Inflammatory macrophage (primary cell): ENCODE measurements around the gene B3GAT3.
A peak's percentile ranks its signal among the peaks of the same experiment; 100 is the strongest.
"Not testable (repeated sequence)": the region's sequence is repeated elsewhere in the genome, so short reads cannot be mapped to it uniquely, and the experiment has no call there.

Experiments
- DNase-seq, 2 donors: peaks; one replicate each; pipeline ENCODE4 v3.0.0-alpha.2; 2020 to 2022
- total RNA-seq, 18 experiments: gene quantifications; one replicate each; lab custom pipeline; 2026; ENCODE audit warnings: mixed read lengths in 6 of 18, inconsistent platforms in 2 of 18; lab: John Stamatoyannopoulos, UW

B3GAT3 gene
- total RNA-seq, result 8.8 to 46.9 (median 29.7) reads per million in 18 experiments

DNA sequence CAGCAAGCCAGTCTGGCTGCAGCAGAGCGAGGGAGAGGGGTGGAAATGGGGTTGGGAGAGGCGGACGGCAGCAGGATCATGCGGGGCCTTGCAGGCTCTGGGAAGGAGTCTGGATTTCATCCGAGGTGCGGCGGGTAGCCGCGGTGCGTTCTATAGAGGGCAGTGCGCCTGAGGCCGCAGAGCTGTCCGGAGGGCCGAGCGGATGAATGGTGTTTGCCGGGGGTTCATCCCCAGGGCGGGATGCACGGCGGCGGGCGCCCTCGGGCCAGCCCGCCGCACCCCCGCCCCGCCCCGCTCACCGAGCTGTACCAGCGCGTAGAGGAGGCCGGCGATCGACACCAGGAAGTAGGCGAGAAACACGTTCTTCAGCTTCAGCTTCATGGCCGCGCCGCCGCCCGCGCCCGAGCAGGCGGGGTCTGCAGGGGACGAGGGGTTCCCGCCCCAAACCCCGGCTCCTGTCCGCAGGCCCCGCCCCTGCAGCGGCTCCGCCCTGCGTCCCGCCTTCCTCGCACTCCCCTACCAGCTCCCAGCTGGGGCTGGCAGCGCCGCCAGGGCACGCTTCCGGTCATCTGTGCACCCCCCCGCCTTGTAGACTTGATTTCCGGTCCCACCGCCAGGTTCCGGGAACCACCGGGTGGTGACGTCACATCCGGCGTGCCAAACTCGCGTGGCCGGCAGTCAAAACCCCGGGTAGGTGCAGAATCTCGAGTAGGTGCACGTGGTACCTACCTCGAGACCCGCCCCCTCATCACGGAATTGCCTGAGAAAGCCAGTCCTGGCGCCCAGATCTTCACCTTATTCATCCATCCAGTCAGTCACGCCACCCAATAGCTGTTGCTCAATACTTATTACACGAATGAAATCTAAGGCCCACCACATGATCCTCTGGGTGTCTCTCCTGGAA, at the start of gene B3GAT3:
Gene B3GAT3 (minus strand): TSS at position 420 of the 904 bp plus-strand sequence. CDS start 39 bp downstream, at position 381.
- peak; percentile 99 for DNase-seq

DNA sequence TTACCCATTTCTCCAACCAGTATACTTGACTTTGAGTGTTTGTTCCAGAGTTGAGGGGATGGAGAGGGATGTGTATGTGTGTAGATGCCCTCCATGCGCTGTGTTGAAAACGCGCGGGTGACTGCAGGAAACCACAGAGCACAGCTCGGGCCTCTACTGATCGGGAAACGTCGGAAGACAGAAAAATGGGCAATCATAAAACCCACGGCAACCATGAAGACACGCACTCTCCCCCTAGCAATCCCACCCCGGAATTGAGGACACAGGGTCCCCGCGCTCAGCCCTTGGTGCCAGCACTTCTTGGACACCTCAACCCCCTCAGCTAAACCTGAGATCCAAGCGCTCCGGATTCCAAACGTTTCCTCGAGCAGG, 49.4 kb upstream of the B3GAT3 start:
- peak; percentile 40 to 42 for DNase-seq

DNA sequence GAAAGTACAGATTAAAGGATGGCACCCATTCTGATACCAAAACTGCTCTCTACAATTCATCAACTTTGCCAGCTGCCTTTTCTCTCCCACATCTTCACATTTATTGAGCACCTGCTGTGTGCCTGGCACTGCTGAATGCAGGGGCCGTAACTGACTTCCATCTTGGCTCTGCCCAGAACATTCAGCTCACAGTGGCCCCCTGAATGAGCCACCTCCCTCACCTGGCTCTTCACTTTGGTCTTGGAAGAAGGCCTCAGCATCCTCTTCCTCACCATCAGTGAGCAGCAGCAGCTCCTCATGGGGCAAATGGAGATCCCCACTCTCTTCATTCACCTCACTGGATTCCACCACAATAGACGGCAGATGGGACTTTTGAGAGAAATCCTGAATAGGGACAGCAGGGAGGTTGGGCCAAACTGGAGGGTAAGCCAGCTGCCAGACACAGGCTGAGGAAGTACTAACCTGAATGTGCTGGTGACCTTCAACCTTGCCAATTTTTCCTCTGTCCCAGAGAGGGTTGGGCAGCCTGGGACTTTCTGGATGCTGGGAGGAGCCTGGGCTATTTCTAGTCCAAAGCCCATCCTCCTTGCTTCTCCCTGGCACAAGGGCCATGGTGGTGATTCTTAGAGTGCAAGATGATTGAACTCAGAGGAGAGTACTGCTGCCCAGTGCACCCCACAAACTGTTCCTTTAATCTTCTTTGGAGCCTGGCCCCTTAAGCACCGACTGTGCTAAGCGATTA, 47.8 kb upstream of the B3GAT3 start:
- no peak for DNase-seq

DNA sequence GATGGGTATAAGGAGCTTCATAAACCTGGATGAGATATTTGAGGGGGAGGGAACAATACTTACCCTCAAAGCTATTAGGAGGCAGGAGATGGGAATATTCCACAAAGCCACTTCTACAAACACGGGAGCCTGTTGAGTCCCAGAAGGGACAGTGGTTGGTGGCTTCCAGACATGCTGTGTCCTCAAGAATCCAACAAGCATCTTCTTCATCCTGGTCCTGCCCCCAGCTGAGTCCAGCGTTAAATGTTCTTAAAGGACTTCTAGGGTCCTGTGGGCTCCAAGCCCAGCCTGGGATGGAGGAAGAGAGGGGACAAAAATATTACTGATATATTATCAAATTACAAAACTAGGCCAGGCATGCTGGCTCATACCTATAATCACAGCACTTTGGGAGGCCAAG, 45.7 kb upstream of the B3GAT3 start:
- DNase-seq, result no peak

DNA sequence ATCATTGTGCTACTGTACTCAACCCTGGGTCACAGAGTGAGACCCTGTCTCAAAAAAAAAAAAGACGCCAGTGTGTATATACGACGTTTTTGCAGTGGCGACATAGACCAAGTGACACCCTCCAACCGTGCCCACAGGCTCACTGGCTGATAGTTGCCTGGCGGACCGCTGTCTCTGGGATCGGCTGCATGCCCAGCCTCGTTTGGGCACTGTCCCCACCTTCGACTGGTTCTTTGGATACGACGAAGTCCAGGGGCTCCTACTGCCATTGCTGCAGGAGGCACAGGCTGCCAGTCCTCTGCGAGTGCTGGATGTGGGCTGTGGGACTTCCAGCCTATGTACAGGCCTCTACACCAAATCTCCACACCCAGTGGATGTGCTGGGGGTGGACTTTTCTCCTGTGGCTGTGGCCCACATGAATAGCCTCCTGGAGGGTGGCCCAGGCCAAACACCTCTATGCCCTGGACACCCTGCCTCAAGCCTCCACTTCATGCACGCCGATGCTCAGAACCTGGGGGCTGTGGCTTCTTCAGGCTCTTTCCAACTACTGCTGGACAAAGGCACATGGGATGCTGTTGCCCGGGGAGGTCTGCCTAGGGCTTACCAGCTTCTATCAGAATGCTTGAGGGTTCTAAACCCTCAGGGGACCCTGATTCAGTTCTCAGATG, 44.6 kb upstream of the B3GAT3 start:
- no peak for DNase-seq

DNA sequence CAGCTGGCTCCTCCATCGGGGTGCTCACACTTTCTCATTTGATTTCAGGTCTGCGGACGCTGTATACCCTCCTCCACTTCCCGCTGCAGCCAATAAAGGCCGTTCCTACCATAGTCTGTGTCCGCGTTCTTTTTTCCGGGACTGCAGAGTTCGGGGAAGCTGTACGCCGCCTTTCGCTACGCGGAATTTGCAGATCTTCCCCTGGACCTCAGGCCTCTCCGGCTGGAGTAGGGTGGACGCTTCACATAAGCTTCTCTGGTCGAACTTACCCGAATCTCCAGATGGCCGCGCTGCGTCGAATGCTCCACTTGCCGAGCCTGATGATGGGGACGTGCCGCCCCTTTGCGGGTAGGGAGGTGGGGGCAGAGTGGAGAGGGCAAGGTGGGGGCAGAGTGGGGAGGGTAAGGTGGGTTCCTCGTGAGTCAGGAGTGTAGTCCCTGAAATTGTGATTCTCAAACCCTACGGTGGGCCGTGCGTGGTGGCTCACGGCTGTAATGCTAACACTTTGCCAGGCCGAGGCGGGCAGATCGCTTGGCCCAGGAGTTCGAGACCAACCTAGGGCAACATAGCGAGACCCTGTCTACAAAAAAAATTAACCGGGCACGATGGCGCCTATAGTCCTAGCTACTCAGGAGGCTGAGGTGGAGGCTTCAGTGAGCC, 43.9 kb upstream of the B3GAT3 start:
- peak; percentile 51 to 65 for DNase-seq

DNA sequence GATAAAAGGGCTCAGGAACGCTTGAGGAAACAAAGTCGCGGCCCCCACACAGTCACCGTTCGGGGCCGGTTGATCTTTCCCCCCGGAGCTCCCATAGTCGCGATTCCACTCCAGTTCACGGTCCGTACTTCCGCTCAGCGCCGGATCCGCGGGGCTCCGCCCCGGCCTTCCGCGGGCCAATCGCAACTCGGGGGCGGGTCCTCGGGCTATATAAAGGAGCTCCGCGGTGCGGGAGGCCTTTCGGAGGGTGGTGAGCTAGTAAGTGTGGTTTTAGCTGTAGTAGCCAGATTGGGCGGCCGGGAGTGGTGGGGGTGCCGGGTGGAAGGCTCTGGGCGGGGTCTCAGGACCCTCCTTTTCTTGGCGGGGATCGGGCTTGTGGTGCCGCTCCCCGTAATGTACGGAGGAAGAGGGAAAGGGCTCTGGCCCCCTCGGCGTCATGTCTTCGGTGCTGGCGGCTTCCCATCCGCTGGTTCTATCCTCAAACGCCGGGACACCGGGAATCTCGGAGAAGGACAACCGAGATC, 43.4 kb upstream of the B3GAT3 start, which contains the start of the genes C11orf98 and CSKMT:
Gene C11orf98 (minus strand): TSS at position 136 of the 524 bp plus-strand sequence. CDS start 41 bp downstream, at position 95.
Gene CSKMT (plus strand): TSS at position 238 of the 524 bp plus-strand sequence. CDS start 568 bp downstream, outside the sequence.
- DNase-seq, result peak; percentile 95 to 96

DNA sequence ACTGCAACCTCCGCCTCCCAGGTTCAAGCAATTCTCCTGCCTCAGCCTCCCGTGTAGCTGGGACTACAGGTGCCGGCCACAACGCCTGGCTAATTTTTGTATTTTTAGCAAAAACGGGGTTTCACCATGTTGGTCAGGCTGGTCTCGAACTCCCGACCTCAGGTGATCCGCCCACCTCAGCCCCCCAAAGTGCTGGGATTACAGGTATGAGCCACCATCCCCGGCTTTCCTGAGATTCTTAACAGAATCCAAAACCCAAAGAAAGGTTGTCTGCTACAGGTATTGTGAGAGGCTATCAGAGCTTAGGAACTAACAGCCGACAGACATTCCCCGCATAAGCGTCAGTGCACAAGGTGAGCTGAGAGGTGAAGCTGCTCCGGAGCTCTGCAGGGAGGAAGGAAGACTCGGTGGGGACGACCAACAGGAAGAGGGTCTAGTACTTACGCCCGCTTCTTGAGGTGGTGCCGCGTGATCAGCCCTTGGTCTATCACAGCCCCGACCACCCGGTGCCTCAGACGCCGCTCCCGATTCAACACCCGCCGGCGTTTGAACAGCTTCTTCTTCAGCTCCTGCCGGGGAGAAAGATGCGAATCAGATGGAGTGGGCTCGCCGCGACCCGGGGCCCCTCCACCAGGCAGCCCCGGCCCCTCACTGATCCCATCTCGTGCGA, 42.8 kb upstream of the B3GAT3 start:
- DNase-seq, result no peak

DNA sequence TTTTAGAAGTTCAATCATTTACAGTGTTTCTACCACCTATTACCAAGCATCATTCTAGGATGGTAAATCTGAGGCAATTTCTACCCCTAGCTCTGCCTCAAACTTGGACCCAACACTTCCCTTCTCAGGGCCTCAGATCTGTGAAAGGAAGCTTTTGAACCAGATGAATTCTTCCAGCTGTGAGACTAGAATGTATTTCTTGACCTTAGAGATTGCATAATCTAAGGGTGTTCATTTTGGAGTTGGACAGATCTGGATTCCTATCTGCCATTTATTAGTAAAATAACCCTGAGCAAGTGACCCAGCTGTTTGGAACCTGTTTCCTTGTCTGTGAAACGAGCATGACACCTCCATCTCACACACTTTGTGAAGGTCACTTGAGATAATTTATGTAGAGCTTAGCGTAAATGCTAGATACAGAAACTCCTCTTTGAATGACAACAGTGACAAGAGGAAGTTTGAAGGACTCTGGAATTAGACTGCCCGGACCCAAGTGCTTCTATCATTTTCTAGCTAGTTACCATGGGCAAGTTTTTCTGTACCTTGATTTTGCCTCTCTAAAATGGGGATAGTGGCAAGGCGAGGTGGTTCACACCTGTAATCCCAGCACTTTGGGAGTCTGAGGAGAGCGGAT, 35.1 kb upstream of the B3GAT3 start:
- DNase-seq, result no peak

DNA sequence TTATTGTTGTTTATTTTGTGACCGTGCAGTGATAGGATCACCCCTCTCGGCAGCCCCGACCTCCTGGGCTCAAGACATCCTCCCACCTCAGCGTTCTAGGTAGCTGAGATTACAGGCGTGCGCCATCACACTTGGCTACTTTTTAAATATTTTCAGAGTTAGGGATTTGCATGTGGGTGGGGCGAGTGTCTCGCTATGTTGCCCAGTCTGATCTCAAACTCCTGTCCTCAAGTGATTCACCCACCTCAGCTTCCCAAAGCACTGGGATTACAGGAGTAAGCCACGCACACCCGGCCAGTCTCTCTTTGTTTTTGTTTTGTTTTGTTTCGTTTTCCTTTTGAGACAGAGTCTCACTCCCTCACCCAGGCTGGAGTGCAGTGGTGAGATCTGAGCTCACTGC, 32.5 kb upstream of the B3GAT3 start:
- no peak for DNase-seq

DNA sequence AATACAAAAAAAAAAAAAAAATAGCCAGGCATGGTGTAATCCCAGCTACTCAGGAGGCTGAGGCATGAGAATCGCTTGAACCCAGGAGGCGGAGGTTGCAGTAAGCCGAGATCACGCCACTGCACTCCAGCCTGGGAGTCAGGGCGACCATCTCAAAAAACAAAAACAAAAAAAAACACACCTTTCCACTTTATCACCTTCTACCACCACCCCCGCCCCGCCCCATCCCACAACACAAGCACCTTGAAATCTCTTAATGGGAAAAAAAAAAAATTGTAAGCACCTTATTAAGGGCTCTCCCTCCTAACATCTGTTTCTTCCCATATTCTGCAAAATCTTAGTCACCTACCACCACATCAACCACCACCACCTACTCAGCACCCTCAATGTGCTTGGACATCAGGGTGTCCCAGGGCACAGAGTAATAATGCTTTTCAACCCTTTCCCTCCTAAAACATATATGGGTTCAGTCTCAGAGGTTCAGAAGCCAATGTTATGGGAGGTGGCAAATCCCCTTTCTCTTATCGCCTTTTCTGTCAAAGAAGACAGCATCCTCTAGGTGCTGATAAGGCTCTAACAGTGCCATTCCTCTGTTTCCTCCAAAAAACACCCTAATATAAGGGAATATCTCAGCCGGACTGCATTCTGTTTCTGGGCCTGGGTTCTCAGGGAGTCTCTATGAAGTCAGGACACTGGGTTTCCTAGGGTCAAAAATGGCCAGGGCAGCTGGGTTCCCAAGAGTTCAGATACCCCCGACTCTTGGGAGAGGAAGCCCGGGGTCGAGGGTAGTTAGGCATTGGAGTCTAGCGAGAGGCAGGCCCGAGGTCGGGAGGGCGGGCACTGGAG, 30.6 kb upstream of the B3GAT3 start:
- DNase-seq, result no peak

DNA sequence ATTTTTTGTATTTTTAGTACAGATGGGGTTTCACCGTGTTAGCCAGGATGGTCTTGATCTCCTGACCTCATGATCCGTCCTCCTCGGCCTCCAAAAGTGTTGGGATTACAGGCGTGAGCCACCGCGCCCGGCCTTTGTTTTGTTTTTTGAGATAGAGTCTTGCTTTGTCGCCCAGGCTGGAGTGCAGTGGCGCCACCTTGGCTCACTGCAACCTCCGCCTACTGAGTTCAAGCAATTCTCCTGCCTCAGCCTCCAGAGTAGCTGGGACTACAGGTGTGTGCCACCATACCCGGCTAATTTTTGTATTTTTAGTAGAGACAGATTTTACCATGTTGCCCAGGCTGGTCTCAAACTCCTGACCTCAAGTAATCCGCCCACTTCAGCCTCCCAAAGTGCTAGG, 28.5 kb upstream of the B3GAT3 start:
- not testable (repeated sequence) for DNase-seq

DNA sequence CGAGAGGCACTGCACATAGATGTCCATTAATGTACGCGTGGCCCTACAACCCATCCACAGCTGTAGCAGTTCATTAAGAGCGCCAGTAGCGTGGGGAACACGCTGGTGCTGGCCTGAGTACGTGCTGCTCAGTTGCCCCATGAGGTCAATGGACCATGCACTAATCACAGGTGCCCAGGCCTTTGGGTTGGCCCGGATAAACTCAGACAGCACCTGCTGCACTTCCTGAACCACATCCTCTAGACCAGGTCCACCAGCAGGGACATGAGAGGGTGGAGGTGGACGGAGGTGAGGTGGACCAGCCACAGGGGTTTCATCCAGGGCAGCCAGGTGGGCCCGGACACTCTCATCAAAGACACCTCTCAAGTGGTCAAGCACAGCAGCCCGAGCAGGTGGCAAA, 27.7 kb upstream of the B3GAT3 start:
- no peak for DNase-seq

DNA sequence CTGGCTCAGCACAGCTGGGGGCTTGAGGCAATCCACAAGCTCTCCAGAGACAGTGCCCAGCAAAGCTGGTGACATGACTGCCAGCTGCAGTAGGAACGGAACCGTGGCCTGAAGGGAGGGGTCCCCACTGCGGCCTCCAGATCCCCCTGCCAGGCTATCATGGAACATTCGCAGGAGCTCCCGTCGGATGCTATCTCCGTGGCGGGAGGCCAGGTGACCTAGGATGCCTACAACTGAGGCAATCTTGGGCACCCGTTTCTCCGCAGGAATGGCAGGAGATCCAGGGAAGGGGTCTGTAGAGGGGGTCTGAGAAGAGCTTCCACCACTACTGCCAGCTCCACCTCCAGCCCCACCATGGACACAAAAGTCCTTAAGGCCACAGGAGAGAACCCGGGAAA, 27.2 kb upstream of the B3GAT3 start:
- no peak for DNase-seq

DNA sequence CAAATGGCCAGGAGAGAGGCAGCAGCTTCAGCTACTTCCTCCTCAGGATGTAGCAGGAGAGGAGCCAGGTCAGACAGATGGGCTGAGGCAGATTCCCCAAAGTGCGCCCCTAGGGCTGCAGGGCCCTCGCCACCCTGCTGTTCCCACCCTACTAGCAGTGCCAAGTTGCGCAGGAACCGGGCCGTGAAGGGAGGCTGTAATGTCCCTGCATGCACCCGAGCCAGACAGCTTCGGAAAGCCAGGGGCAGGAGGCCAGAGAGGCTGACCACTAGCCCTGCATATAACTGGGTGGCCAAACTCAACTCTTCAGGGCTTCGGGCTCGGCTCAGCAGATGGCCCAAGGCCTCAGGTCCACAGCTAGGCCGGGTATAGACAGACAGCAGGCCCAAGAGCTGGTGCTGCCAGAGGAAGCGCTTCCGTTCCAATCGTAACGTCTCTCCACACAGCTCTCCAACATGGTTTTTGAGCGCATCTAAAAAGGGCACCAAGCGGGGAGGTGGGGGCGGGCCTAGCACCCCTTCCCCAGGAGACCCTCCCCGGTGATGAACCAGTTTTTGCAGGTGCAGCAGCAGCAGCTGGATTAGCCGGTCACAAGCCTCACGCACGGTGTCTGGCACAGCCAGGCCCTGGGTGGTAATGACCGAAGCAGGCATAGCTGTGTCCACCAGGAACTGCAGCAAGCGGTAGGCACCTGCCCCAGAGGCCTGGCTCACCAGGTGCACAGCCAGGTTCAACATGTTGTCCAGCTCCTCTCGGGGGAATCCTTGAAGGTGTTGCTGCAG, 26.6 kb upstream of the B3GAT3 start:
- no peak for DNase-seq

DNA sequence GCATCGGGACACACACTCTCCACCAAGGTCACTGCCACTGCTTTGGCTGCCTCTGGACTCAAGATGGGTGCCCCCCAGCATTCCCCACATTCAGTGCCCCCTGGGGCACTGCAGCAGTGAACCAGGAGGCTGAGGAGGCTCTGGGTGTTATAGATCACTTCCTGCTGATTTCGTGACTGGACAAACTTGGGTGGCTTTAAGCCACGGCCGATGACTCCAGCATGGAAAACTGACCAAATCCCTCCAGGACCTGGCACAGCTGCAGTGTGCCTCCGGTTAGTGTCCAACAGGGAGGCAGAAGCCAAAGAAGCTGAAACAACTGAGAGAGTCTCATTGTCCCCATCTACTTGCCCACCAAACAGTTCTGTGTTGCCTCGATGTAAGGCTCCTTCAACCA, 25.8 kb upstream of the B3GAT3 start:
- DNase-seq, result no peak

DNA sequence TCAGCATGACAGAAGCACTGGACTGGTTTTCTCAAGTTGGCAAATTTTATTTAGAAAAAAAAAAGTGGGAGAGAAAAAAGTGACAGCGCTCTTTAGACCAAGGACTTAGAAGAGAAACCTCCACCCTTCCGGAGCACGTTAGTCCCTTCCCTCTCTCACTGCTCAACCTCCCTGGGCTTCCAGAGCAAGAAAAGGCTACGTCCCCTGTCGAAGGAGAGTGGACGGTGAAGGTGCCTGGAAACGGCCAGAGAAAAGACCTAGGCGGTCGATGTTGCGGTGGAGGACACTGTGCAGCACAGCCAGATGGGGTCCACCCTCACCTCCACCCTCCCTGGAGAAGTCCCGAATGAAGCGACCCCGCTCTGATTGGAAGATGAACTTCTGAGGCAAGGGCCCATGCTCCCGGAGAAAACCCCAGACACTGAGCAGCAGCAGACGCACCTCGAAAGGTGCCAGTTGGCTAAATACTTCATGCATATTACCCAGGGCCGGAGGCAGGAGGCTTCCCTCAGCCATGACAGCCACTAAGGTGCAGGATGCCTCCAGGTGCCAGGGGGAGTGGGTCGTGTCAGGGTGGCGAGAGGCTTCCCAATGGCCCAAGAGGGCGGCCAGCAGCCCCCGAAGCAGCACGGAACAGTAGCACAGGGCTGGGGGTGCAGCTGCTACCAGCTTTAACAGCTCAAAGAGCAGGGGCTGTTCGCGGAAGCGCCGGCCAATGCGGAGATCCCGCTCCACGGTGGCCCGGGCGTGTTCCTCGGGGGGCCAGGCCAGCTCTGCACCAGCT, 25.2 kb upstream of the B3GAT3 start:
- DNase-seq, result no peak
